IMR-90 (cell line): ENCODE measurements around the gene ABHD17B.

Experiments
- CEBPB ChIP-seq: IDR thresholded peaks from 2 replicates; pipeline ENCODE4 v1.6.1; 2012; ENCODE audit warnings: low read depth, low read length, improper control_type of control experiment
- MAZ ChIP-seq: IDR thresholded peaks from 2 replicates; pipeline ENCODE4 v1.6.1; 2012; ENCODE audit warnings: low read depth, mild to moderate bottlenecking, low read length, improper control_type of control experiment, moderate library complexity, borderline replicate concordance
- POLR2A ChIP-seq: IDR thresholded peaks from 2 replicates; pipeline ENCODE4 v1.6.1; 2012; ENCODE audit warnings: mild to moderate bottlenecking, low read depth, low read length
- RFX5 ChIP-seq: IDR thresholded peaks from 2 replicates; pipeline ENCODE4 v1.8.0; 2012; ENCODE audit warnings: low read depth, mild to moderate bottlenecking, low read length, moderate library complexity
- TF ChIP-seq, protein P1 (sequence below): conservative IDR thresholded peaks from 2 replicates; pipeline ENCODE4 v1.5.1; 2012; ENCODE audit warnings: mild to moderate bottlenecking, low read depth, low read length, improper control_type of control experiment
- TF ChIP-seq, protein P2 (sequence below): fragments of 150-350 bp; IDR thresholded peaks from 2 replicates; pipeline ENCODE4 v1.6.1; 2016; ENCODE audit warnings: low read depth, mild to moderate bottlenecking, low read length, moderate library complexity, borderline replicate concordance

DNA sequence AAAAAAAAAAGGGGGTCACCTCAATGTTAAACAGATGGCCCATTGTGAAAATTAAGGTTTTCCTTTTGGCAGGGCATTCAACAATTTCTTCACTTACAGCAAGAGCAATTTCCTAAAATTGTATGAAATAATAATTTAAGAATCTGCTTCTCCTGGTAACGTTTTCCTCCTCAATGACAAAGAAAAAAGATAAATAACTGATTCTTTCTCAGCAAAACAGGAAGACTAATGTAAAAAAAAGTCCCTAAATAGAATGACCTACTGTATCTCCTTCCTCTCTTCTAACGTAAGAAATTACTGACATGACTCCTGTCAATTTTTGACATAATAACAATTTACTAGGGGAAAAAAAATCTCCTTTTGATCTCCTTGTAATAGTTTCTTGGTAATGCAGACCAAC is 25.5 kb downstream of the ABHD17B start:
- TF ChIP-seq, protein P1, sequence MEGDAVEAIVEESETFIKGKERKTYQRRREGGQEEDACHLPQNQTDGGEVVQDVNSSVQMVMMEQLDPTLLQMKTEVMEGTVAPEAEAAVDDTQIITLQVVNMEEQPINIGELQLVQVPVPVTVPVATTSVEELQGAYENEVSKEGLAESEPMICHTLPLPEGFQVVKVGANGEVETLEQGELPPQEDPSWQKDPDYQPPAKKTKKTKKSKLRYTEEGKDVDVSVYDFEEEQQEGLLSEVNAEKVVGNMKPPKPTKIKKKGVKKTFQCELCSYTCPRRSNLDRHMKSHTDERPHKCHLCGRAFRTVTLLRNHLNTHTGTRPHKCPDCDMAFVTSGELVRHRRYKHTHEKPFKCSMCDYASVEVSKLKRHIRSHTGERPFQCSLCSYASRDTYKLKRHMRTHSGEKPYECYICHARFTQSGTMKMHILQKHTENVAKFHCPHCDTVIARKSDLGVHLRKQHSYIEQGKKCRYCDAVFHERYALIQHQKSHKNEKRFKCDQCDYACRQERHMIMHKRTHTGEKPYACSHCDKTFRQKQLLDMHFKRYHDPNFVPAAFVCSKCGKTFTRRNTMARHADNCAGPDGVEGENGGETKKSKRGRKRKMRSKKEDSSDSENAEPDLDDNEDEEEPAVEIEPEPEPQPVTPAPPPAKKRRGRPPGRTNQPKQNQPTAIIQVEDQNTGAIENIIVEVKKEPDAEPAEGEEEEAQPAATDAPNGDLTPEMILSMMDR, result no peak
- TF ChIP-seq, protein P2, sequence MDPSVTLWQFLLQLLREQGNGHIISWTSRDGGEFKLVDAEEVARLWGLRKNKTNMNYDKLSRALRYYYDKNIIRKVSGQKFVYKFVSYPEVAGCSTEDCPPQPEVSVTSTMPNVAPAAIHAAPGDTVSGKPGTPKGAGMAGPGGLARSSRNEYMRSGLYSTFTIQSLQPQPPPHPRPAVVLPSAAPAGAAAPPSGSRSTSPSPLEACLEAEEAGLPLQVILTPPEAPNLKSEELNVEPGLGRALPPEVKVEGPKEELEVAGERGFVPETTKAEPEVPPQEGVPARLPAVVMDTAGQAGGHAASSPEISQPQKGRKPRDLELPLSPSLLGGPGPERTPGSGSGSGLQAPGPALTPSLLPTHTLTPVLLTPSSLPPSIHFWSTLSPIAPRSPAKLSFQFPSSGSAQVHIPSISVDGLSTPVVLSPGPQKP, result no peak
- TF ChIP-seq MAZ (no peak), RFX5 (no peak), POLR2A (no peak), CEBPB (no peak)
